Measurements from ENCODE around the gene PLXNA1. TPM values are rescaled to one million over a fixed set of nuclear protein-coding genes. Genes with fewer than 3 reads are reported as not detected.

Gene PLXNA1
- total and polyA plus RNA-seq, 10 of the 15 experiments (the other 5 are each of a cell fraction or from before 2014, with no cell fraction given), result 0.03 to 16.4 (median 2.5) TPM

GRCh38 chr3:126995254-126995780 is 12.4 kb downstream of the PLXNA1 start:
- no peak overlapping the region for H2AFZ ChIP-seq (ENCODE audit: control insufficient read depth, low read depth, low read length)
- POLR2A ChIA-PET, result no interaction called here
- no peak overlapping the region for H3K27ac ChIP-seq (ENCODE audit: control insufficient read depth, insufficient read depth)
- ATAC-seq (no peak), FAIRE-seq (no peak), DNase-seq (ENCODE audit: low read depth, low spot score) (no peak)
- BruUV-seq (replicated peaks), result no TSS peak
- no peak overlapping the region for H3K4me3 ChIP-seq
- H3K36me3 ChIP-seq (ENCODE audit: control insufficient read depth in 2 of 2, insufficient read depth in 2 of 2, low read length in 1 of 2), result peaks cover 0 to 9% of the 10 kb centered on the region in 2 experiments; a peak in 2 of 4 replicates
- SMC1A ChIA-PET (ENCODE audit: uncharacterized antibody, unreplicated experiment), result no interaction called here
- intact Hi-C loops (cut with micrococcal nuclease; ENCODE audit: unreplicated experiment), result no loop called here
- H3K4me2 ChIP-seq (ENCODE audit: control insufficient read depth, insufficient read depth), result no peak overlapping the region
- no peak overlapping the region for H3K9ac ChIP-seq (ENCODE audit: control insufficient read depth, insufficient read depth, low read length)
- no peaks in the 10 kb centered on the region for H3K4me1 ChIP-seq (ENCODE audit: control insufficient read depth, insufficient read depth, low read length)
- in situ Hi-C loops (cut with MboI), result no loop called here
- 32% methylated on average over 12 of the region's 12 CpGs for WGBS (ENCODE audit: insufficient coverage, insufficient replicate concordance, low lambda C conversion rate, missing lambda C conversion rate)
- RAD21 ChIA-PET (ENCODE audit: unreplicated experiment), result no interaction called here
- no peaks in the 10 kb centered on the region for H3K27me3 ChIP-seq (replicated peaks in 1 of 2; ENCODE audit: control insufficient read depth in 2 of 2, insufficient read depth in 2 of 2, low read length in 1 of 2)
- H3K9me3 ChIP-seq (replicated peaks; ENCODE audit: control insufficient read depth, insufficient read depth, low read length), result no peaks in the 10 kb centered on the region
- peaks cover 3% of the 10 kb centered on the region; the same call in 1 of the 2 replicates for H4K20me1 ChIP-seq (ENCODE audit: control insufficient read depth, insufficient read depth)
- CTCF ChIA-PET, result interaction anchor here (0.8 to 1.5 kb wide), 3 partner anchors 14 to 460 kb away, joined by 3 to 4 read pairs (median 3); no protein-coding TSS in a partner anchor
- TF ChIP-seq HDAC2 (IDR thresholded peaks at IDR 0.05) (no peak), RELB (IDR thresholded peaks at IDR 0.05; ENCODE audit: low read depth) (no peak), E2F8 (IDR thresholded peaks at IDR 0.05; ENCODE audit: low read depth, partially characterized antibody) (no peak), PAX8 (IDR thresholded peaks at IDR 0.05) (no peak), E2F4 (IDR thresholded peaks at IDR 0.05; ENCODE audit: low read depth, low read length) (no peak), CHD2 (IDR thresholded peaks at IDR 0.05; ENCODE audit: borderline replicate concordance, low read depth, low read length) (no peak)
- H3K79me2 ChIP-seq (ENCODE audit: control insufficient read depth, insufficient read depth, low read length), result no peaks in the 10 kb centered on the region
